Stimulated activated naive CD4-positive, alpha-beta T cell (primary cell): ENCODE results near the gene GAS5.

Experiments used
- DNase-seq, 6 experiments: peaks; one replicate each; lab custom pipeline; 2025; lab: John Stamatoyannopoulos, UW

GAS5 gene

GRCh38 chr1:173824315-173825081 is 43.3 kb downstream of the GAS5 start, which contains the start of the genes CENPL and DARS2:
TSS of gene CENPL (minus strand) at chr1:173824883. CDS start at chr1:173811299, 13,584 bp downstream.
TSS of gene DARS2 (plus strand) at chr1:173824673. CDS start at chr1:173825230, 557 bp downstream.
- DNase-seq, result peak; percentile 84 to 92 (median 90)

GRCh38 chr1:173823781-173824314 is 43.9 kb downstream of the GAS5 start:
- peak in 1 of 6 experiments; percentile 72 for DNase-seq

DNA sequence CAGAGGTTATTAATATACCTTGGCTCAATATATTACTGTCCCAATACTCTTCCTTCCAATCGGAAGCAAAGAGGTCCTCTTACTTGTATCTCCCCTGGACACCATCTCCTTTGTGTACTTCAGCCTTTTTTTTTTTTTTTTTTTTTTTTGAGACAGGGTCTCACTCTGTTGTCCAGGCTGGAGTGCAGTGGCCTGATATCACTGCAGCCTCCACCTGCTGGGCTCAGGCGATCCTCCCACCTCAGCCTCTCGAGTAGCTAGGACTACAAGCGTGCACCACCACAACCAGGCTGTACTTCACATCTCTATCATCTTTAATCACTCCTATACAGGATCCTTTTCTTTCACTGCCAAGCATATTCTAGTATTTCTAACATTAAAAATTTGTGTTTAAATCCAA is 46.1 kb downstream of the GAS5 start:
- no peak for DNase-seq

GRCh38 chr1:173818459-173818858 is 49.3 kb downstream of the GAS5 start:
- DNase-seq, result no peak
